IMR-90 (cell line): ENCODE data around the gene ADGRA1.

ENCODE experiments used
- BHLHE40 ChIP-seq: fragments of 150-350 bp; IDR thresholded peaks from 2 replicates; pipeline ENCODE4 v1.6.1; 2016; ENCODE audit warnings: mild to moderate bottlenecking, low read depth, low read length
- CEBPB ChIP-seq: IDR thresholded peaks from 2 replicates; pipeline ENCODE4 v1.6.1; 2012; ENCODE audit warnings: low read depth, low read length, improper control_type of control experiment
- CTCF ChIP-seq: conservative IDR thresholded peaks from 2 replicates; pipeline ENCODE4 v1.5.1; 2012; ENCODE audit warnings: mild to moderate bottlenecking, low read depth, low read length, improper control_type of control experiment
- ELK1 ChIP-seq: fragments of 150-350 bp; IDR thresholded peaks from 2 replicates; pipeline ENCODE4 v1.6.1; 2016; ENCODE audit warnings: low read depth, mild to moderate bottlenecking, low read length, moderate library complexity, borderline replicate concordance

GRCh38 chr10:133060022-133060421, 27.7 kb upstream of the ADGRA1 start:
- TF ChIP-seq CTCF (no peak), CEBPB (no peak), ELK1 (no peak), BHLHE40 (no peak)
